Renal pelvis (tissue), 4 donors: ENCODE results near the gene SGMS1. TPM values are rescaled to one million over a fixed set of nuclear protein-coding genes. Genes with fewer than 3 reads are reported as not detected.

Experiments used
- DNase-seq: peaks from one replicate; pipeline ENCODE4 v3.0.0-alpha.2; 2013
- polyA plus RNA-seq, 3 donors: library from polyadenylated mRNA; unstranded; fragments of 120-200 nt; gene quantifications; one replicate each; pipeline ENCODE4 v1.2.1, GENCODE V29; 2013; ENCODE audit not compliant: insufficient read length in 3 of 3

Gene SGMS1
- polyA plus RNA-seq, 3 donors = 50.6 to 55.1 (median 53.0) TPM

GRCh38 chr10:50400694-50401093 lies 223.1 kb downstream of the SGMS1 start:
- no peak for DNase-seq

GRCh38 chr10:50398823-50399222 lies 224.9 kb downstream of the SGMS1 start:
- DNase-seq = no peak

- no peak for DNase-seq
Observed at GRCh38 chr10:50398381-50398780, 225.4 kb downstream of the SGMS1 start.

- DNase-seq = no peak
Observed at GRCh38 chr10:50397312-50398140, 226.2 kb downstream of the SGMS1 start.

GRCh38 chr10:50396491-50397311 lies 227.1 kb downstream of the SGMS1 start:
- no peak for DNase-seq

GRCh38 chr10:50395851-50396250 lies 227.9 kb downstream of the SGMS1 start:
- no peak for DNase-seq

- no peak for DNase-seq
Observed at GRCh38 chr10:50395271-50395670, 228.5 kb downstream of the SGMS1 start.

GRCh38 chr10:50394832-50395231 lies 228.9 kb downstream of the SGMS1 start:
- no peak for DNase-seq

- no peak for DNase-seq
Observed at GRCh38 chr10:50393784-50394467, 229.8 kb downstream of the SGMS1 start.

- no peak for DNase-seq
Observed at GRCh38 chr10:50392966-50393718, 230.6 kb downstream of the SGMS1 start.

- no peak for DNase-seq
Observed at GRCh38 chr10:50392426-50392825, 231.3 kb downstream of the SGMS1 start.

- DNase-seq = no peak
Observed at GRCh38 chr10:50390302-50390701, 233.5 kb downstream of the SGMS1 start.

GRCh38 chr10:50388181-50388580 lies 235.6 kb downstream of the SGMS1 start:
- DNase-seq = no peak

- no peak for DNase-seq
Observed at GRCh38 chr10:50387732-50388073, 236.1 kb downstream of the SGMS1 start.

- DNase-seq = no peak
Observed at GRCh38 chr10:50387007-50387731, 236.6 kb downstream of the SGMS1 start.

GRCh38 chr10:50385624-50386023 lies 238.1 kb downstream of the SGMS1 start:
- DNase-seq = peak; percentile 14

- DNase-seq = no peak
Observed at GRCh38 chr10:50384898-50385297, 238.9 kb downstream of the SGMS1 start.

- DNase-seq = no peak
Observed at GRCh38 chr10:50384238-50384637, 239.5 kb downstream of the SGMS1 start.

GRCh38 chr10:50382576-50383023 lies 241.2 kb downstream of the SGMS1 start:
- DNase-seq = no peak

GRCh38 chr10:50381642-50382041 lies 242.1 kb downstream of the SGMS1 start:
- no peak for DNase-seq

- no peak for DNase-seq
Observed at GRCh38 chr10:50379616-50380015, 244.1 kb downstream of the SGMS1 start.
